Measurements from ENCODE around the gene CD83.
"Not testable (repeated sequence)": the region's sequence is repeated elsewhere in the genome, so short reads cannot be mapped to it uniquely, and the experiment has no call there.

Gene CD83

GRCh38 chr6:14144678-14145113 lies 27.1 kb downstream of the CD83 start:
- in situ Hi-C loops (cut with MboI; ENCODE audit: low sequenced_read_pairs) = loop anchor here (25.0 kb wide), 1 partner anchor 232 kb away; the partner anchor contains the start of gene RNF182

GRCh38 chr6:14146506-14147096 lies 29.0 kb downstream of the CD83 start:
- in situ Hi-C loops (cut with MboI; ENCODE audit: low sequenced_read_pairs) = loop anchor here (25.0 kb wide), 1 partner anchor 234 kb away; the partner anchor contains the start of gene RNF182

GRCh38 chr6:14147891-14148290 lies 30.3 kb downstream of the CD83 start:
- in situ Hi-C loops (cut with MboI; ENCODE audit: low sequenced_read_pairs) = loop anchor here (25.0 kb wide), 1 partner anchor 236 kb away; the partner anchor contains the start of gene RNF182

GRCh38 chr6:14148471-14148870 lies 30.9 kb downstream of the CD83 start:
- in situ Hi-C loops (cut with MboI; ENCODE audit: low sequenced_read_pairs) = loop anchor here (25.0 kb wide), 1 partner anchor 236 kb away; the partner anchor contains the start of gene RNF182

GRCh38 chr6:14149053-14149738 lies 31.6 kb downstream of the CD83 start:
- in situ Hi-C loops (cut with MboI; ENCODE audit: low sequenced_read_pairs) = loop anchor here (25.0 kb wide), 1 partner anchor 237 kb away; the partner anchor contains the start of gene RNF182

GRCh38 chr6:14149739-14150130 lies 32.2 kb downstream of the CD83 start:
- in situ Hi-C loops (cut with MboI; ENCODE audit: low sequenced_read_pairs) = loop anchor here (25.0 kb wide), 1 partner anchor 237 kb away; the partner anchor contains the start of gene RNF182

GRCh38 chr6:14151300-14151699 lies 33.7 kb downstream of the CD83 start:
- in situ Hi-C loops (cut with MboI; ENCODE audit: low sequenced_read_pairs) = not testable (repeated sequence)

GRCh38 chr6:14151773-14152172 lies 34.2 kb downstream of the CD83 start:
- in situ Hi-C loops (cut with MboI; ENCODE audit: low sequenced_read_pairs) = no loop called here

- in situ Hi-C loops (cut with MboI; ENCODE audit: low sequenced_read_pairs) = no loop called here
These were observed 35.7 kb downstream of the CD83 start for GRCh38 chr6:14153228-14153627.

GRCh38 chr6:14159090-14159489 lies 41.5 kb downstream of the CD83 start:
- in situ Hi-C loops (cut with MboI; ENCODE audit: low sequenced_read_pairs) = no loop called here

- in situ Hi-C loops (cut with MboI; ENCODE audit: low sequenced_read_pairs) = no loop called here
These were observed 45.3 kb downstream of the CD83 start for GRCh38 chr6:14162826-14163225.

GRCh38 chr6:14165091-14165490 lies 47.5 kb downstream of the CD83 start:
- in situ Hi-C loops (cut with MboI; ENCODE audit: low sequenced_read_pairs) = no loop called here

GRCh38 chr6:14166839-14167238 lies 49.3 kb downstream of the CD83 start:
- in situ Hi-C loops (cut with MboI; ENCODE audit: low sequenced_read_pairs) = no loop called here

- in situ Hi-C loops (cut with MboI; ENCODE audit: low sequenced_read_pairs) = no loop called here
These were observed 52.6 kb downstream of the CD83 start for GRCh38 chr6:14170128-14170527.

- in situ Hi-C loops (cut with MboI; ENCODE audit: low sequenced_read_pairs) = no loop called here
These were observed 55.0 kb downstream of the CD83 start for GRCh38 chr6:14172562-14172961.

GRCh38 chr6:14174226-14174625 lies 56.7 kb downstream of the CD83 start:
- in situ Hi-C loops (cut with MboI; ENCODE audit: low sequenced_read_pairs) = no loop called here

GRCh38 chr6:14174996-14175395 lies 57.4 kb downstream of the CD83 start:
- in situ Hi-C loops (cut with MboI; ENCODE audit: low sequenced_read_pairs) = no loop called here

GRCh38 chr6:14176429-14176828 lies 58.9 kb downstream of the CD83 start:
- in situ Hi-C loops (cut with MboI; ENCODE audit: low sequenced_read_pairs) = no loop called here

- in situ Hi-C loops (cut with MboI; ENCODE audit: low sequenced_read_pairs) = no loop called here
These were observed 60.0 kb downstream of the CD83 start for GRCh38 chr6:14177413-14178082.

GRCh38 chr6:14178083-14178445 lies 60.5 kb downstream of the CD83 start:
- in situ Hi-C loops (cut with MboI; ENCODE audit: low sequenced_read_pairs) = no loop called here

- in situ Hi-C loops (cut with MboI; ENCODE audit: low sequenced_read_pairs) = no loop called here
These were observed 63.0 kb downstream of the CD83 start for GRCh38 chr6:14180609-14181008.

GRCh38 chr6:14182916-14183315 lies 65.3 kb downstream of the CD83 start:
- in situ Hi-C loops (cut with MboI; ENCODE audit: low sequenced_read_pairs) = no loop called here
